ENCODE results near the gene MTA2.
"Not testable (repeated sequence)": the region's sequence is repeated elsewhere in the genome, so short reads cannot be mapped to it uniquely, and the experiment has no call there.

MTA2 gene

DNA sequence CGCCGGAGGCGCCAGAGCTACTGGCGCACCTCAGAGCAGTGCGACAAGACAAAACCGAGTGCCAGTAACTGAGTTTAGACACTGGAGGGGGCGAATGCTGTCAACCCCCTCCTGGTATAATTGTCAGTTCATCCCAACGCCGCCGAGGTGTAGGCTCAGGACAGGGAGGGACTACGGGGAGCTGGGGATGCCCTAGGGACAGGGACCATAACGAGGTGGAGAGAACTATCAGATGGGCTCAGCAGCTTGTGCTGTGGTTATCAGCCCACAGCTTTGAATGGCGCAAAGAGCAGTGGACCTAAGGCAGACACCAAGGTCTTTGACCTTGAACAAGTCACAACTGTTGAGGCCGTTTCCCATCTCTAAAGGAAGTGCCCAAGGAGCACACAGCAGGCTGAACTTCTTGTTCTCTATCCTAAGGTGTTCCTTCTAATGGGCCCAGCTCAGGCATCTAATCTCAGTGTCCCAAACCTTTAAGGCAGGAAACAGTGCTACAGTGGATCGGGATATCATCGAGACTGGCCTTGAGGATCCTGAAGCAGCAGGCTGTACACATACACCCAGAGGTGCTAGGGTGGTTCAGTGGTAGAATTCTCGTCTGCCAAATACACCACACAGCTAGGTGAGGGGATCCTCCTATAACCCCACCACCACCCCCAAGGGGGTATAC lies 9.4 kb downstream of the MTA2 start:
- no peak for DNase-seq

GRCh38 chr11:62591448-62592145 lies 10.1 kb downstream of the MTA2 start, which contains the start of gene TUT1:
TSS of gene TUT1 (minus strand) at chr11:62591523. CDS start at chr11:62591485, 38 bp downstream.
- peak; percentile 98 for DNase-seq

- DNase-seq = peak in 1 of 2 experiments; percentile 20
Observed at GRCh38 chr11:62588966-62589637, 12.6 kb downstream of the MTA2 start.

GRCh38 chr11:62585356-62585755 lies 16.3 kb downstream of the MTA2 start:
- DNase-seq = not testable (repeated sequence)

DNA sequence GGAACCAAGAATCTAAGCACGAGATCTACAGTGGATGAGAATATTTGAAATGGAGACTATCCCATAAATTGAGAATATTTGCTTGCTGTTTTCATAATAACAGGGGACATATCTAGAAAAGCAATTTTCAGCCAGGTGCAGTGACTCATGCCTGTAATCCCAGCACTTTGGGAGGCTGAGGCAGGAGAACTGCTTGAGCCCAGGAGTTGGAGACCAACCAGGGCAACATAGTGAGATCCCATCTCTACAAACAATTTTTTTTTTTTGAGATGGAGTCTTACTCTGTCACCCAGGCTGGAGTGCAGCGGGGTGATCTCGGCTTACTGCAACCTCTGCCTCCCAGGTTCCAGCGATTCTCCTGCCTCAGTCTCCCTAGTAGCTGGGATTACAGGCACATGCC lies 19.9 kb downstream of the MTA2 start:
- not testable (repeated sequence) for DNase-seq

GRCh38 chr11:62580959-62581715 lies 20.5 kb downstream of the MTA2 start:
- DNase-seq = no peak

DNA sequence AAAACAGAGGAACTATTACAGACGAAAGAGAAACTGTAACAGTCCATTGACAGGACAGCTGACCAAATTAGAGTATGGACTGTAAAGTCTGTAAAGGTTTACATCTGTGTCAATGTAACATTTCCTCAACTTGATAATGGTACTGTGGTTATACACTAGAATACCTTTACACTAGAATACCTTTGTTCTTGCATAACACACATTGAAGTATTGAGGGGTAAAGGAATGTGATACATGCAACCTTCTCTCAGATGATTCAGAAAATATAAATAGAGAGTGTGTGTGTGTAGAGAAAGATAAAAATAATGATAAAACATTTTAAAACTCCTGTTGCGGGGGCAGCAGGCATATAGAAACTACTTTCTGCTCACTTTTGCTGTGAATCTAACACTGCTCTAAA lies 22.4 kb downstream of the MTA2 start:
- DNase-seq = no peak

DNA sequence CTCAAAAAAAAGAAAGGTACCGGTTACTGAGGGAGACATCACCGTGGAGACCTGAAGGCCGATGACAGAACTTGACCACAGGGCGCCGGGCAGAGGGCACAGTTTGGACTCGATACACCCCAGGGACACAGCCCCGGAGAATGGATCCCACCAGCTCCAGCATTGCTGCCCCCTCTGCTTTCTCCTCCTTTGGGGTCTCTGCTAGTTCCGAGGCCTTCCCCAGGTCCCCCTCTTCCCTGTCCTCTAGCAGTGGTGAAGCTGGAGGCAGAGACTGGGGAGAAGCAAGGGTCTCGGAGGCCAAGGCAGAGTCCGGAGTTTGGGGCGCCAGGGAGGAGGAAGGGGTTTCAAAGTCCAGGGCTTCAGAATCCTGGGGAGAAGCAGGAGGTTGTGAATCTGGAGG lies 23.1 kb downstream of the MTA2 start:
- no peak for DNase-seq

- no peak for DNase-seq
Observed at GRCh38 chr11:62577046-62577714, 24.5 kb downstream of the MTA2 start.

- no peak for DNase-seq
Observed at GRCh38 chr11:62575837-62576236, 25.8 kb downstream of the MTA2 start.

GRCh38 chr11:62575156-62575555 lies 26.5 kb downstream of the MTA2 start:
- DNase-seq = no peak

GRCh38 chr11:62574363-62575071 lies 27.1 kb downstream of the MTA2 start:
- no peak for DNase-seq

DNA sequence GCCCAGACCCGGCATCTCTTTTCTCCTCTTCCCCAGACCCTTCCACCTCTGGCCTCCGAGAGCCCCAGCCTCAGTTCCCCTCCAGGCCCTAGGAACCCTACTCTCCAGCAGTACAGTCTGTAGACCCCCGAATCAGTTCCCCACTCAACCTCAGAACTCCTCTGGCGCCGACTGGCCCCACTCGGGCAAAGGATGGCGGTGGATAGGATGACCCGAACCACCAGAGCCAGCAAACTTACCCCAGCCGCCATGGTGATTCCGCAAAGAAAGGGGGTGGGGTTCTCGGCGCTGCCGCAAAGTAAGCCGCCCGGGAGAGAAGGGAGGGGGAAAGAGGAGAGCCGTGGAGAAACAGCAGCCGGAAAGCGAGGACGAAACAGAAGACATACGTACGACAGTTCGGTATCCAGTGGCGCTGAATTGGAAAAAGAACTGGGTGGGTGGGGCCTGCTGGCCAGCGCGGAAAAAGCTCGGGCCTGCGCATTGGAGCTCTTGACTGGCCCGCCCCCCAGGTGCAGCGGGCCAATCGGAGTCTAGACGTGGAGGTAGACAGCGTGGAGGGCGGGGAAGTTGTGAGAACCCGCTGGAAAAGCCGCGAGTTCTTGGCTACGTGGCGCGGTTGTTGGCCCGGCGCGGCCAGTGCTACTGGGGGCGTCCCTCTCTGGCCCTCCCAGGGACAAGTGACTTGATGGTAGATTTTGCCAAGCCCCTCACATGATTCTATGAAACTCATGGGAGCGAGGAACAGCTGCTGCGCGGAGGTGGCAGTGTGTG lies 27.9 kb downstream of the MTA2 start, which contains the start of gene EEF1G:
Gene EEF1G (minus strand): TSS at position 300 of the 771 bp plus-strand sequence. CDS start 49 bp downstream, at position 251.
- peak; percentile 99 for DNase-seq

GRCh38 chr11:62573006-62573591 lies 28.6 kb downstream of the MTA2 start:
- peak in 1 of 2 experiments; percentile 10 for DNase-seq

DNA sequence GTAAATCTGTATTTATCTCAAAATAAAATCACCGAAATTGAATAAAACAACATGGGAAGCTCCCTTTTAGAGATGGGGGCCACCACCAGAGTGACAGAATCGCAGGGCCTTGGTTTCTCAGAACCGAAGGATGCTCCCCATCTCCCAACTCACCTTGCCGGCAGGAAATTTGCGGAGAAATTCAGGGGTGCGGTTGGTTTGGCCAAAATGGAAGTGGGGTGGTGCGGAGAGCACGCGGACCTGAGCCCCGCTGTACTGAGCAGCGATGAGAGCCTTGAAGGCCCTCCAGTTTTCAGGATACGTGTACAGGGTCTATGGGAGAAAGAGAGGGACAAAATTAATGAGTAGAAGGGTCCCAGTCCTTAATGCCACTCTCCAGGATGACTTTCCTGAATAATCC lies 29.2 kb downstream of the MTA2 start:
- no peak for DNase-seq

DNA sequence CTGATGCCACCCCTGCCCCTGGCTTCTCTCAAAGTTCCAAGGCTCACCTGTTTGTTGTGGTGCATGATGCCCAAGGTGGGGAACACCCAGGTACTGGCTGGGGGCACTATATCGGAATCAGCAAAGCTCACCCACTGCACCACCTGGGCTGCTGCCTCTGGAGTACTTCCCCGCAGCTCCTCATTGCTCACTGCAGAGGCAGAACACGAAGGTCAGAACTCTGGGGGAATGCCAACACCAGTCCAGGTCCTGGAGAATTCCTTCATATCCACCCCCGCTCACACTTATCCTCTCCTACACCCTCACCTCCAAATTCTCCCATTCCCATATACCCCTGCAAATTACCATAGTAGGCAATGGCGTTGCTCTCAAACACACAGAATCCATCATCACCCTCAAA lies 30.2 kb downstream of the MTA2 start:
- DNase-seq = not testable (repeated sequence)

- not testable (repeated sequence) for DNase-seq
Observed at GRCh38 chr11:62570903-62571302, 30.8 kb downstream of the MTA2 start.

- no peak for DNase-seq
Observed at GRCh38 chr11:62569611-62570010, 32.1 kb downstream of the MTA2 start.

- DNase-seq = no peak
Observed at GRCh38 chr11:62567018-62567633, 34.5 kb downstream of the MTA2 start.

DNA sequence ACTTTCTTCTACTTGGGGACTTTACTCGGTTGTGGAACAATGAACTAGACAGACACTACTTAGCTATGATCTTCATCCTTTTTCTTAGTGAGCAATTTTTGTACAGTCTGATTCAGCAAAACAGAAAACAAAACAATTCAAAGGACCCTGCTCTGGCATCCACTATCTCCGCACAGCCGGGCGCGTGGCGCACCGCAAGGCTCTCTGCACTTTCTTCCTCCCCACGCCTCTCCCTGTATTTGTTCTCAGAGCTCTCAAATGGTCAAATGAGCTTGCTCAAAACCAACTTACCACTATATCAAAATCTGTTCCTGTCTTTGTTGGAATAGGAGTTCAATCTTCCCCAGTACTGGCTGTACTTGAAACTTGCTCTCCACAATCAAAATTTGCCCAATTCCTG lies 35.4 kb downstream of the MTA2 start:
- DNase-seq = no peak
